Raji (cell line): ENCODE data around the gene RNF215.

Experiments
- POLR2A ChIP-seq: IDR thresholded peaks from 2 replicates; pipeline ENCODE4 v1.6.1; 2011; ENCODE audit warnings: low read depth, low read length, control low read depth; ENCODE audit not compliant: insufficient read depth

Gene RNF215

DNA sequence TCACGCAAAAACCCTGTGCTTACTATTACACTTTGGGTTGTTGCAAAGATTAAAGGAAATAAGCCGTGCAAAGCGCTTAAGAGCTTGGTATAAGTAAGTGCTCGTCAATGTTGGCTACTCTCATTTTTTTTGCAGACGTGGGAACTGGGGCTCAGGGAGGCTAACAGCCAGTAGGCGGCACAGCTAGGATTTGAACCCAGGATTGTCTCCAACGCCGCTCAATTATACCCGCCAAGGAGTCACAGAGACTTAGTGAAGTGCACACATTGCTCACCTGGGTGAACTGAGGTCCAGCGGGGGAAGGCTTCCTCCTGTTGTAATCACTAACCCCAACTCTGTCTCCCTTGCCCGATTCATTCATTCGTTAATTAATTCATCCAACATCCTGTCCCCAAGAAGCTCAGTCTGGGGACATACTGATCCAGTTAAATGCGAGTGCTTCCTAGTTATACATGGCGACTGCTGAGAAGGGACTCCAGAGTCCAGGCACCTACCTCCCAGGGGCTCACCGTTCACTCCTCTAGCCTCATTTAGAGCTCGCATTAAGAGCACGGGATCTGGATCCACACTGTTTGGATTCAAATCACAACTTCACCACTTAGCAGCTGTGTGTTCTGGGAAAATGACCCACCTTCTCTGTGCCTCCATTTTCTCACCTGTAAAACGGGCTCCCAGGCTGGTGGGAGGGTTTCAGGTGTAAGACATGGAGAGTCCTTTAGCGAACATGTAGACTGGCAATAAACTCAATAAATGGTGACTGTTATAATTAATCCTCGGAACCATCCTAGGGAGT, 37.5 kb upstream of the RNF215 start:
- no peak for TF ChIP-seq POLR2A

DNA sequence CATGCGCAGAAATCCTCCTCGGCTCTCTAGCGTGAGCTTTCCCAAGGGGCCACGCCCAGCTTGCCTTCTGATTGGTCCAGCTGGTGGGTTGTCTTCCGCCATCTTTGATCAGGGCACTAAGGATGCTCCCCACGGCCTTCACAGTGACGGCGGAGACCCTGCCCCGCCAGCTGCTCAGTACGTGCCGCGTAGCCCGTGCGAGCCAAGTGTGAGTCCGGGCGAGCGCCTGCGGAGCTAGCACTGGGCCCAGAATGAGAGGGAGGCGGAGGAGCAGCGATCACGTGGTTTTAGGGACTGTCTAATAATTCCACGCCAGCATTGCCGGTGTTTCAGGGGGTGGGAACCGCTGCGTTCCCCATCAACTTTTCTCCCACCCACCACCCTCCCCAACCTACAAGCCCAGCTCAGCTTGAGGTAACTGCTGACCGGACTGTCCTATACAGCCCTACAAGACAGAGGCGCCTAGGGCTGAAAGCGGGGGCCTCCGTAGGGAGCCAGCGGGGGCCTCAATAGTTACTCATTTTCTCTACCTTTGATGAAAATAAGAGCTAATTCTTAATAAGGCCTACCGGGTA, 36.8 kb upstream of the RNF215 start:
- TF ChIP-seq POLR2A: peak; percentile 68

DNA sequence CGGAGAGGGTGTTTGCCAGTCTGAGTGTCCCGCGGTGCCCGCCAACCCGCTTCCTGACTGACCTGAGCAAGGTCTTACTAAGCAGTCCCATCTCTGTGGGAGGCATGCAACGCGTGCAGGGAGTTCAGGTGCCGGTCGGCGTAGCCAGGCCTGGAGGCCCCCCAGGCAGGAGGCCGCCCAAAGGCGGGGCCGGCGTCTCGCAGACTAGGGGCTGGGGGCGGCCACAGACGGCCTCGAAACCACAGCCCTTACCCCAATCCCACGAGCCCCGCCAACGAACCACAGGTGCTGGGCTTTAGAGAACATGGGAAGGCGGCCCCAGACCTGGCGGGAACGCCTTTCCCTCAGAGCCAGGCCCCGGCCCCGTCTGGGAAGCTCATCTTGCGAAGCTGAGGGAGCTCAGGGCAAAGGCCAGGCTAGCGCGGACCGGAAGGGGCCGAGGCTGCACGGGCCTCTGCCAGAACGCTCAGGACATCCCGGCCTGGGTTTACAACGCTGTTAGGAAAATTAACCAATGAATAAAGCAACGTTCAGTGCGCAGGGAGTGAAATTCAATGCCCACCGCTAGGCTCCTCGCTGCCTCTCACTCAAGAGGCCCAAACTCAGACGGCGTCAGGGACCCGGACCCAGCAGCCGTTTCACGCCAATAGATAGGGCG, 36.2 kb upstream of the RNF215 start:
- peak; percentile 82 for TF ChIP-seq POLR2A

DNA sequence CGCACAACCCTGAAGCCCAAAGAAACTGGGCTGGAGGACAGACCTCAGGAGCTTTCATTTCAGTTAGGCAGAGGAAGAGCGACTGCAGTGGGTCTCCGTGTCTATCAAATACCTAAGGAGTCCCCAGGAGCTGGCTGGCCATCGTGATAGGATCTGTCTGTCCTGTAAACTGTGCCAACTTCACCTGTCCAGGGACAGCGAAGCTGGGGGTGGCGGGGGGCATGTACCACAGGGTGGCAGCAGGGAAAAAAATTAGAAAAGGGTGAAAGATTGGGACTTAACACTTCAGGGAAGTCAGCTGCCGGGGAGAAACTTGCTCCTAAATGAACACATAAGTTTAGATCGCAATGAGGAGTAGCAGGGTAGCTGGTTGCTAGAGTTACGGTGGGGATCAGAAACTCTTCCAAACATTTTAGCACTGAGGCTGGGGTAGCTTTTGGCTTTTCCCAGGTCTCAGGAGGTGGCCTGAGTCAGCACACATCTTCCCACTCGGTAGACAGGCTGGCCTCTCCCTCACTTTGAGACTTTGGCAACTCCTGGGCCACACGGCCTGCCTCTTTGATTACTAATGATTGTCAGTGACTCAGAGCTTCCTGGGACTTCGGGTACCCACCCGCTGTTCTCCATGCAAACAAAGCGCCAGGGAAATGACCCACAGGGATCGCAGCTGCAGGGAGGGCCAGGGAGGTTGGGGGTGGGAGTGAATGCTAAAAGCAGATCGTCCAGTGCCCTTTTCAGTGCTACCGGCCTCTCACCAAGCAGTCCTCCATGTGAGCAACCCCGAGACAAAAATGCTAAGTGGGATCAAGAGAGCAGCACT, 35.5 kb upstream of the RNF215 start:
- no peak for TF ChIP-seq POLR2A

DNA sequence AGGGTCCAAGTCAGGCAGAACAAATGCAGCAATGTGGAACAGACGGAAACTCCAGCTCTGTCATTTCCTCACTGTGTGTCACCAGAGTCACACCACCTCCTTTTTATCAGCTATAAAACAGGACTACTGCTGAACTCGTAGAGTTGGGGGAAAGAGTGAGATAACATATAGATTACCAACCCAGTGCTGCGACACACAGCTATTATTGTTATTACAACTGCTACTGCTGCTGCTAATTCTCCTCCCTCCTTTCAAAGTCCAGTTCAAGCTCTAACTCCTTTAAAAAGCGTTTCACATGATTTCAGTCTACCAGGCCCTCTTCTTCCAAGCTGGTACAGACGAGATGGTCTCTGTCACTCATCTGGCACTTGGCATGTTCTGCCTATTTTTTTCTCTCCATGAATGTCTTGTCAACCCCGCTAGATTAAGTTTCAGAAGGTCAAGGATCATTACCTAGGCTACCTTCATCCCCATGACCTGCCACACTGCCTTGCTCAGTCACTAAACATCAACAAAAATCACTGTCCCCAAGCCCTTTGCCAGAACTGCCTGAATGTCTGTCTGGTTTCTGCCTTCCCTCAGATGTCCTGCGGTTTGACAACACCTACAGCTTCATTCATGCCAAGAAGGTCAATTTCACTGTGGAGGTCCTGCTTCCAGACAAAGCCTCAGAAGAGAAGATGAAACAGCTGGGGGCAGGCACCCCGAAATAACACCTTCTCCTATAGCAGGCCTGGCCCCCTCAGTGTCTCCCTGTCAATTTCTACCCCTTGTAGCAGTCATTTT, 34.7 kb upstream of the RNF215 start:
- TF ChIP-seq POLR2A: 0 out of 2 replicates have a peak, but pooled peaks have one; percentile 14

DNA sequence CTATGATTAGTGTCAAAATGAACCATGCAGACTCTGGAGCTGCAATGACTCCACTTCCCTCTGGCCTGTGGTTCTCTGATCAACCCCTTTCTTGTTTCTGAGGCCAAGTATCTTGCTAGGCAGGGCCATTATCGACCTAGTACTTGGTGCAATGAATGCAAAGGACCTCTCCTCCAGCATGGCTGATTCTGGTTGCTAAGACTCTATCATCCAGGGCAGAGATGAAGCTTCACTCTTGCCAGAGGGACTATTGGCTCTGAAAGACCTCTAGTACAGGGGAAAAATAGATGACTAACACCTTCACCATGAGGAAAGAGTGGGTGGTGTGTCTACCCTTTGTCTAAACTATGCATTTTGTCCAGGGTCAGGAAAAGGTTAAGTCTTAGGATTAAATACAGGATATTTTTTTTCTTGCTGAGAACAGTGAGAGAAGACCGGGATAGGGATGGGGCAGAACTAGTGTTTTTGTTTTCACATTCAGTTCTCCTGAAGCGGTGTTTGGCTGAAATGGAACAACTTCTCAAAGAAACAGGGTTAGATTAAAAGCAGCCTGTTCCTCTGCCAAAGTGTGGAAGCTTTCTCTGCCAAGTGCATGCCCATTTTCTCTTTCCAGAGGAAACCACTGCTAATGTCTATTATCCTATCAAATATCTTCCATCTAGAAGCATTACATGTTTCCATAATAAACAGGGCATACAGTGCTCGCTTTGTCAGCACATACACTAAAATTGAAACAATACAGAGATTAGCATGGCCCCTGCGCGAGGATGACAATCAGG, 33.3 kb upstream of the RNF215 start:
- no peak for TF ChIP-seq POLR2A

DNA sequence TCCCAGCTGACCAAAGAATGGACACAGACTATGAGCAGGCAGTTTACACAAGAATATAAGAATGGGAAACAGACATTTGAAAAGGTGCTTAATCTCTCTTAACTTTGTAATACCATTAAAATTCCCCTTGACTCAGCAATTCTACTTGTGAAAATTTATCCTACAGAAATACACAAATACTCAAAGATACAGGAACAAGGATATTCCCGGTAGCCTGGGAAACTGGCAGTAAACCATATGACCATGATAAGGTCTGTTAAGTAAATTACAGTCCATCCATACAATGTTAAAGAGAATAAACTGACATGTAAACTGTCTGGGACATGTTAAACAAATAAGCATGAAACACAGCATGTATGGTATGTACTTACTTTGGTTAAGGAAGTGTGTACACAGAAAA, 29.6 kb upstream of the RNF215 start:
- TF ChIP-seq POLR2A: no peak

DNA sequence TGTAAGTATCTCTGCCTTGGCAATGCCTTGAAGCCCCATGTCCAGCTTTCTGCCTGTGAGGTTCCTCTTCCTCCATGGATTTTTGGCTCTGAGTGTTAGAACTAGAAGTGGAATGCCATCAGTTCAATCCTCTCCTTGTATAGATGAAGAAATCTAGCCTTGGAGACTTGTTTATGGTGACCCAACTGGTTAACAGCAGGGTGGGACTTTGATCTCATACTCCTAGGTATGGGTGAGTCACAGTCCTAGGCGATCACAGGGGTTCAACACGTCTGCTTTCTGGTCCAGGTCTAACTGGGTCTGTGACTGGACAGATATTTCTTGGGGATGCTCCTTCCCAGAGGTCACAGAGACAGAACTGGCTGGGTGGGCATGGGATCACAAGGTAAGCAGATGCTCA, 29.2 kb upstream of the RNF215 start:
- no peak for TF ChIP-seq POLR2A

DNA sequence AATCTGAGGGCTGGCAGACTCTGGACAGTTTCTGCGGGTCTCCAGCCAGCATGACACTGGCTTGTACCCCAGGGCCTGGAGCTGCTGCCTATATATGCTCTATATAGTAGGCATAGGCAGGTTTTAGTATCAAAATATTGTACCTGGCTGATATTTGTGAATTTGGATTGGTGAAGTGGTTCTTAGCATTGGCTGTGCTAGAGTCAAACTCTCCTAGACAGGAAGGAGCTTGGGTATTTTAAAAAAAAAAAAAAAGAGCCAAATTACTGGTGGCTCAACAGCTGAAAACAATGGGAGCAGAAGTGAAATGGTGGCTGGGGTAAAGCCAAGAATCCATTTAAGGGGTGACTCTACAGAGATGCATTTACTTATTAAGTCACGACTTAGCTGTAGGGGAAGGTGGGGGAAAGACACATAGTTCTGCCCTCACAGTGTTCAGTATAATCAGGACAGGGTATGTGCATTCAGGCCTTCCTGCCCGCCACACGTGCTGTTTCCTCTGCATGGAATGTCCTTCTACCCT, 27.4 kb upstream of the RNF215 start:
- TF ChIP-seq POLR2A: no peak

DNA sequence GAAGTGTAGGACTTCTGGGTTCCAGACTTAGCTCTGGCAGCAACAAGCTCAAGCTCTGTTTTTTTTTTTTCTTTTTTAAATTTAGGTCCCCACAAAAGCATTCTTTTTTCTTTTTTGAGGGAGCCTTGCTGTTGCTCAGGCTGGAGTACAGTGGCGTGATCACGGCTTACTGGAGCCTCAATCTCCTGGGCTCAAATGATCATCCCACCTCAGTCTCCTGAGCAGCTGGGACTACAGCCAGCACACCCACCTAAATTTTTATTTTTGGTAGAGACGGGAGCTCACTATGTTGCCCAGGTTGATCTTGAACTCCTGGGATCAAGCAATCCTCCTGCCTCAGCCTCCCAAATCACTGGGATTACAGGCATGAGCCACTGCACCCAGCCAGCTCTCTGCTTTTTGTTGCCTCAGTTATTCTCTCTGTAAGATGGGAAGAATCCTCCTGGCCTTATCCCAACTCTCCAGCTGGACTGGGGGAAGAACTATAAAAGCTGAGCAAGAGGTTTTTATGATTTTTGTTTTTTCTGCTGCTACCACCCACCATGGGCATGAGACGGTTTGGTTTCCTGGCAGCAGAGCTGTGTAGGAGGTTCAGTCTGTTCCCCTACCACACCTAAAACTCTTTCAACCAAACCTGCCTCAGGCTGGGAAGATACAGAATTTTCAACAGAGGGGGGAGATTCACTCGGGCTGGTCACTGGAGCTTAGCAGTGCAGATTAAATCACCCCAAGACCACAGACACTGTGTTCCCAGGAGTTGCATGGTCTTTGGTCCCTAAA, 26.7 kb upstream of the RNF215 start:
- TF ChIP-seq POLR2A: no peak

DNA sequence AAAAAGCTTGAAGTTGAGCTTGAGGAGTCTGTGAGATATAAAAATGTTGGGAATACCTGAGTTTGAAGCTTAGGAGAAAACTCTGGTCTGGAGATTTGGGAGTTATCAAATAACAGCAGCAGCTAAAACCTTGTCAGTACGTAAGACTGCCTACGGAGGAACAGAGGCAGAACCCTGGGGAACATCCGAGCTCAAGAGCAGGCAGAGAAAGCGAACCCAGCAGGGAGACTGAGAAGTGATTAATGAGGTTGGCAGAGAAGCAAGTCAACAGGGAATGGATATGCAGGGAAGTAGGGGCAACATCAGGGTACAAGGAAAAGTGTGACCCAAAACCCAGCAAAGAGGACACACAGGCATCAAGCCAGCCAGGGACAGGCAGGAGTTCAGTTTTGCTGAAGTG, 25.8 kb upstream of the RNF215 start:
- no peak for TF ChIP-seq POLR2A

DNA sequence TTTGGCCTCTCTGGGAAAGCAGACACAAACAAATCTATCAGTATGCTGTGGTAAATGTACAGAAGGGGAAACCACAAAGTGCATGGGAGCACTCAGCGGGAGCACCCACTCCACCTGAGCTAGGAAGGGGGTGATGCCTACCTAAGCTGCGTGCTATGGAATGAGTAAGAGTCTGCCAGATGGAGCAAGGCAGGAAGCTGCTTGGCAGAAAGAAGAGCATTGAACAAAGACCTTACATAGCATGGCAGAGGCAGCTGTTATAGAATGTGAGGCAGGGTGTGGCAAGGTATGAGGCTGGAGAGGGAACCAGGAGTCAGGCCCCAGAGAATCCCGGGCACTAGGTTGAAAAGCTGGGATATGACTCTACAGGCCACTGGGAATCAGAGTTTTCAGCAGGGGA, 24.6 kb upstream of the RNF215 start:
- TF ChIP-seq POLR2A: no peak
